HepG2 (cell line): ENCODE data around the gene AKTIP. TPM values are rescaled to one million over a fixed set of nuclear protein-coding genes. Genes with fewer than 3 reads are reported as not detected.

ENCODE experiments used
- ATAC-seq: fragments of 200-7000 bp; cut with Tn5 transposase; 3 replicates; pipeline ENCODE4 v1.9.1; 2020; ENCODE audit warnings: mild to moderate bottlenecking, moderate library complexity
- BruUV-seq: library from RNA; stranded (reverse); fragments of 400-500 nt; replicated peaks from 2 replicates; lab custom pipeline; 2021; lab: Mats Ljungman, UMichigan
- CTCF ChIA-PET: fragments of 300-600 bp; formaldehyde crosslinking; extraction: SDS; loops from one replicate; lab custom pipeline; 2021; ENCODE audit warnings: low total read pairs, inconsistent platforms, low intra/inter-chr PET ratio; lab: Yijun Ruan, JAX
- POLR2A ChIA-PET: fragments of 350-600 bp; sonication (Branson Sonifier 250); formaldehyde crosslinking; loops from one replicate; lab custom pipeline; 2020; ENCODE audit warnings: antibody characterized with exemption, inconsistent platforms; lab: Yijun Ruan, JAX
- DNase-seq: peaks from one replicate; pipeline ENCODE4 v3.0.0-alpha.2; 2015; ENCODE audit warnings: low spot score
- FAIRE-seq: peaks from 3 replicates; lab custom pipeline; 2011; peaks lifted over from hg19 to GRCh38; lab: Jason Lieb, UNC
- H2AFZ ChIP-seq: one replicate; pipeline ENCODE4 v1.6.1; 2011; ENCODE audit warnings: low read length, inconsistent platforms
- H3K27ac ChIP-seq: fragments of 300-600 bp; 3 replicates; pipeline ENCODE4 v1.8.0; 2011; ENCODE audit warnings: mixed run types, mild to moderate bottlenecking, mixed read lengths, low read length, inconsistent platforms; ENCODE audit not compliant: insufficient read depth; ENCODE audit errors: extremely low read length
- H3K27me3 ChIP-seq, 2 experiments: fragments of 200-600 bp in 1 of 2; 2 replicates in 1 of 2; 3 replicates in 1 of 2; pipeline versions ENCODE4 v1.6.0 to v1.8.0; 2011; ENCODE audit warnings: low read length in 2 of 2, mild to moderate bottlenecking in 2 of 2, moderate library complexity in 2 of 2, inconsistent platforms in 1 of 2; ENCODE audit not compliant: insufficient read depth in 2 of 2, control insufficient read depth in 1 of 2
- H3K36me3 ChIP-seq, 2 experiments: fragments of 200-600 bp in 1 of 2; replicated peaks in 1 of 2; 2 replicates in 1 of 2; 3 replicates in 1 of 2; pipeline versions ENCODE4 v1.5.1 to v1.8.0; 2011; ENCODE audit warnings: low read length in 2 of 2, inconsistent platforms in 1 of 2; ENCODE audit not compliant: insufficient read depth in 2 of 2, control insufficient read depth in 1 of 2
- H3K4me1 ChIP-seq: 2 replicates; pipeline ENCODE4 v1.5.1; 2012; ENCODE audit warnings: low read length, inconsistent platforms; ENCODE audit not compliant: insufficient read depth
- H3K4me2 ChIP-seq: 2 replicates; pipeline ENCODE4 v1.6.0; 2011; ENCODE audit warnings: low read depth, low read length, inconsistent platforms
- H3K4me3 ChIP-seq, 3 experiments: fragments of 200-600 bp in 1 of 3; sonication (generic), shearing (Covaris generic) in 1 of 3; replicated peaks in 1 of 3; 2 replicates each; pipeline ENCODE4 v1.5.1; 2011 to 2016; ENCODE audit warnings: low read length in 3 of 3, inconsistent platforms in 2 of 3, low read depth in 2 of 3, mild to moderate bottlenecking in 2 of 3, control low read depth in 1 of 3, mixed read lengths in 1 of 3; ENCODE audit not compliant: insufficient read depth in 1 of 3
- H3K79me2 ChIP-seq: one replicate; pipeline ENCODE4 v1.6.1; 2011; ENCODE audit warnings: low read length, inconsistent platforms; ENCODE audit not compliant: insufficient read depth
- H3K9ac ChIP-seq: 2 replicates; pipeline ENCODE4 v1.6.0; 2011; ENCODE audit warnings: mild to moderate bottlenecking, low read depth, low read length, inconsistent platforms; ENCODE audit not compliant: insufficient read depth
- H3K9me3 ChIP-seq: 2 replicates; pipeline ENCODE4 v1.5.1; 2012; ENCODE audit warnings: mild to moderate bottlenecking, low read length
- H4K20me1 ChIP-seq: 2 replicates; pipeline ENCODE4 v1.6.0; 2011; ENCODE audit warnings: inconsistent platforms, mild to moderate bottlenecking, low read length, moderate library complexity; ENCODE audit not compliant: insufficient read depth
- ARNTL ChIP-seq: sonication (generic); formaldehyde crosslinking; IDR thresholded peaks from 2 replicates; pipeline ENCODE4 v1.4.0; 2020; ENCODE audit warnings: mild to moderate bottlenecking, missing genetic modification reagents
- CHD4 ChIP-seq: fragments of 200-600 bp; sonication (generic); IDR thresholded peaks from 2 replicates; pipeline ENCODE4 v1.7.0; 2017; ENCODE audit warnings: mild to moderate bottlenecking, low read length, borderline replicate concordance
- FOSL1 ChIP-seq: sonication (generic); formaldehyde crosslinking; IDR thresholded peaks from 2 replicates; pipeline ENCODE4 v1.9.0; 2021; ENCODE audit warnings: missing genetic modification reagents, borderline replicate concordance
- HNF4G ChIP-seq, 2 experiments: sonication (generic) in 1 of 2; formaldehyde crosslinking in 1 of 2; IDR thresholded peaks; 2 replicates each; pipeline versions ENCODE4 v1.4.0 to v1.6.1; 2011 to 2020; ENCODE audit warnings: borderline replicate concordance in 2 of 2, low read depth in 2 of 2, mild to moderate bottlenecking in 2 of 2, low read length in 1 of 2, missing genetic modification reagents in 1 of 2, moderate library complexity in 1 of 2
- MLLT10 ChIP-seq: sonication (generic); formaldehyde crosslinking; IDR thresholded peaks from 2 replicates; pipeline ENCODE4 v1.4.0; 2020; ENCODE audit warnings: missing genetic modification reagents
- MTF1 ChIP-seq: sonication (generic); formaldehyde crosslinking; IDR thresholded peaks from 2 replicates; pipeline ENCODE4 v1.5.0; 2020; ENCODE audit warnings: missing genetic modification reagents
- NFIB ChIP-seq: sonication (generic); formaldehyde crosslinking; IDR thresholded peaks from 2 replicates; pipeline ENCODE4 v1.9.0; 2021; ENCODE audit warnings: missing genetic modification reagents, mild to moderate bottlenecking, borderline replicate concordance
- NFRKB ChIP-seq: fragments of 450-650 bp; IDR thresholded peaks from 2 replicates; pipeline ENCODE4 v1.6.1; 2017
- NKX3-1 ChIP-seq: sonication (generic); formaldehyde crosslinking; IDR thresholded peaks from 2 replicates; pipeline ENCODE4 v1.5.0; 2020; ENCODE audit warnings: missing genetic modification reagents
- SIN3A ChIP-seq: IDR thresholded peaks from 2 replicates; pipeline ENCODE4 v1.6.1; 2011; ENCODE audit warnings: low read depth, mild to moderate bottlenecking, control low read depth, low read length, borderline replicate concordance
- SOX5 ChIP-seq: IDR thresholded peaks from 2 replicates; pipeline ENCODE4 v1.6.1; 2016; ENCODE audit warnings: borderline replicate concordance
- TCF7 ChIP-seq: sonication (generic); IDR thresholded peaks from 2 replicates; pipeline ENCODE4 v1.6.1; 2016; ENCODE audit warnings: antibody characterized with exemption, low read depth
- ZFP36 ChIP-seq: fragments of 150-350 bp; IDR thresholded peaks from 2 replicates; pipeline ENCODE4 v1.6.1; 2018; ENCODE audit warnings: borderline replicate concordance, low read length, low read depth; ENCODE audit not compliant: partially characterized antibody
- ZNF230 ChIP-seq: sonication (generic); formaldehyde crosslinking; IDR thresholded peaks from 2 replicates; pipeline ENCODE4 v1.4.0; 2020; ENCODE audit warnings: mild to moderate bottlenecking, missing genetic modification reagents
- ZNF253 ChIP-seq: sonication (generic); formaldehyde crosslinking; IDR thresholded peaks from 2 replicates; pipeline ENCODE4 v1.8.0; 2022; ENCODE audit warnings: mild to moderate bottlenecking, missing genetic modification reagents, borderline replicate concordance
- ZNF546 ChIP-seq: sonication (generic); formaldehyde crosslinking; conservative IDR thresholded peaks from 2 replicates; pipeline ENCODE4 v1.8.1; 2023; ENCODE audit warnings: mild to moderate bottlenecking, missing genetic modification reagents
- ZNF644 ChIP-seq: IDR thresholded peaks from 2 replicates; pipeline ENCODE4 v1.6.1; 2016; ENCODE audit warnings: low read depth
- ZNF850 ChIP-seq: sonication (generic); formaldehyde crosslinking; conservative IDR thresholded peaks from 2 replicates; pipeline ENCODE4 v1.9.0; 2021; ENCODE audit warnings: mild to moderate bottlenecking, missing genetic modification reagents
- ZSCAN22 ChIP-seq: sonication (generic); formaldehyde crosslinking; IDR thresholded peaks from 2 replicates; pipeline ENCODE4 v1.4.0; 2020; ENCODE audit warnings: mild to moderate bottlenecking, missing genetic modification reagents
- WGBS: methylation state at CpG from one replicate; pipeline ENCODE4 v1.1.6; 2017; ENCODE audit warnings: low lambda C conversion rate; 5-methylcytosine and 5-hydroxymethylcytosine counted together
- in situ Hi-C: cut with HindIII; loops from 2 replicates; pipeline ENCODE4 v1.10.0; 2017; ENCODE audit warnings: low pct_unique_long_range_greater_than_20kb; ENCODE audit not compliant: extremely low pct_ligation_motif_present
- intact Hi-C: fragments of 100-400 bp; cut with micrococcal nuclease; formaldehyde crosslinking; loops from one replicate; pipeline ENCODE4 v1.10.0; 2022; ENCODE audit not compliant: unreplicated experiment
- polyA plus RNA-seq, 8 experiments: library from polyadenylated mRNA; depleted of rRNA in 3 of 8; stranded (reverse) in 7 of 8; unstranded in 1 of 8; fragments of >200 nt; fragmentation: Illumina TruSeq in 4 of 8; extraction: Trizol in 4 of 8; gene quantifications; 2 replicates each; pipeline versions ENCODE4 v1.2.1 to v1.2.3, GENCODE V29; 2011 to 2016; ENCODE audit warnings: low read depth in 4 of 8, missing spikeins in 1 of 8, mixed read lengths in 1 of 8; ENCODE audit not compliant: insufficient read depth in 1 of 8
- total RNA-seq, 5 experiments: library from RNA; depleted of rRNA; stranded (reverse); fragments of >200 nt; fragmentation: Illumina TruSeq; extraction: Trizol; gene quantifications; 2 replicates each; pipeline ENCODE4 v1.2.3, GENCODE V29; 2016; ENCODE audit warnings: low read depth in 1 of 5
- TF ChIP-seq, protein P1 (sequence below): sonication (generic); formaldehyde crosslinking; IDR thresholded peaks from 2 replicates; pipeline ENCODE4 v1.5.0; 2020; ENCODE audit warnings: missing genetic modification reagents
- TF ChIP-seq, protein P2 (sequence below): sonication (generic); formaldehyde crosslinking; IDR thresholded peaks from 2 replicates; pipeline ENCODE4 v1.4.0; 2020; ENCODE audit warnings: mild to moderate bottlenecking, low read depth, missing genetic modification reagents
- TF ChIP-seq, protein P3 (sequence below): sonication (generic); formaldehyde crosslinking; IDR thresholded peaks from 2 replicates; pipeline ENCODE4 v1.5.0; 2020; ENCODE audit warnings: missing genetic modification reagents, mild to moderate bottlenecking, borderline replicate concordance
- TF ChIP-seq, protein P4 (sequence below): sonication (generic); formaldehyde crosslinking; IDR thresholded peaks from 2 replicates; pipeline ENCODE4 v1.8.0; 2022; ENCODE audit warnings: mild to moderate bottlenecking, missing genetic modification reagents, moderate library complexity

AKTIP gene
- total and polyA plus RNA-seq, 2 of the 13 experiments (the other 11 are each of a cell fraction or from before 2014, with no cell fraction given): 28.8 to 49.0 TPM

DNA sequence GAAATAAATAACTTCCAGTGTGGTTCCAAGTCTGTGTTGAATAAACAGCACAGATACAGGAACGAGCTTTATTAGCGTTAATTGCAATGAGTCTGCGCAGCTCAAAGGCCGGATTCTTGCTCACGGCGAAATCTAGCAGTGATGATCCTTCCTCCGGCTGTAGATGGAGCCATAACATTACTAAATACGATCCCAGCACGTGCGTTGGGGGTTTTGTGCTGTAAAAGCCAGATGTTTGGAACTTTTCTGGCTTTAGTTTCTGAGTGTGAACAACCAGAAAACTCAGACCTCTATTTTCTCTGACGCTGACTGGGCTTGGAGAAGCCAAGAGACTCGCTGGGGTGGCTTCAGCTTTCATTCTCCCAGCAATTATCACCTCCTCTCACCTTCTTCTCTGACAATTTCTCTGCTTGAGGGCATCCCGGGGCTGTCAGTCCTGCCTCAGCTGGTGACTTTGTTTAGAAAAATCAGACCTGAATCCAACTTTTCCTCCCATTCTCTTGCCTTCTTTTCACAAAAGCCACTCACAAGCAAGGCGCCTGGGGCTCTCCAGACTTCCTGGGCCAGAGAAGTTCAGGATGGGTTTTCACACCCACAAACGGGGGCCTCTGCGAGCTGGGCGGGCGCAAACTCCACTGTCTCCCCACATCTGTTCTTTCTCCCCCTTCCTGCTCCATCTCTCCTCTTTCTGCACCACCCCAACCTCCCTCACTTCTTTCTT, 47.1 kb upstream of the AKTIP start:
- Histone ChIP-seq H3K27ac (no peak overlapping the region), H3K4me1 (peaks cover 26% of the 10 kb centered on the region), H3K4me3 (no peak overlapping the region), H3K9me3 (no peaks in the 10 kb centered on the region), H3K79me2 (no peaks in the 10 kb centered on the region), H3K9ac (no peak overlapping the region), H4K20me1 (no peaks in the 10 kb centered on the region), H2AFZ (peak overlapping the region; percentile 52), H3K27me3 (peaks cover 0 to 25% of the 10 kb centered on the region in 2 experiments), H3K36me3 (no peaks in the 10 kb centered on the region), H3K4me2 (peak overlapping the region; percentile 49)
- POLR2A ChIA-PET: interaction anchor here (0.9 to 1.2 kb wide), 2 partner anchors 38 to 46 kb away, joined by 4 to 5 read pairs; no protein-coding TSS in a partner anchor
- WGBS: 22% methylated on average over 18 of the region's 18 CpGs
- CTCF ChIA-PET: interaction anchor here (1.0 to 1.4 kb wide), 4 partner anchors 396 to 1708 kb away, joined by 3 to 5 read pairs (median 3); no protein-coding TSS in a partner anchor
- ATAC-seq: peak; percentile 83
- intact Hi-C loops (loop anchor here (1.0 to 10.0 kb wide), 6 partner anchors 225 to 1708 kb away; partner anchors contain the start of gene IRX3), in situ Hi-C loops (loop anchor here (10.0 kb wide), 1 partner anchor 1705 kb away; no protein-coding TSS in a partner anchor)
- FAIRE-seq: peak; percentile 87
- no TSS peak for BruUV-seq
- peak; percentile 69 for DNase-seq
- TF ChIP-seq SOX5 (CRISPR knock-in tag) (peak; percentile 44; the same call in 1 of the 2 replicates), MLLT10 (no peak), NFIB (no peak), TCF7 (no peak), CHD4 (no peak), ARNTL (CRISPR knock-in tag) (no peak; the same call in none of the 2 replicates), ZNF230 (CRISPR knock-in tag) (no peak), ZNF253 (CRISPR knock-in tag) (no peak), ZNF644 (no peak), HNF4G (IDR thresholded peaks at IDR 0.05; ENCODE audit: borderline replicate concordance, low read depth, low read length) (no peak), HNF4G (CRISPR knock-in tag; IDR thresholded peaks at IDR 0.05; ENCODE audit: borderline replicate concordance, low read depth) (no peak), ZFP36 (no peak), MTF1 (CRISPR knock-in tag) (no peak), NFRKB (no peak), ZSCAN22 (CRISPR knock-in tag) (no peak), ZNF546 (CRISPR knock-in tag) (no peak), SIN3A (no peak), NKX3-1 (no peak), FOSL1 (CRISPR knock-in tag) (no peak), ZNF850 (CRISPR knock-in tag) (no peak)
- TF ChIP-seq, protein P1, sequence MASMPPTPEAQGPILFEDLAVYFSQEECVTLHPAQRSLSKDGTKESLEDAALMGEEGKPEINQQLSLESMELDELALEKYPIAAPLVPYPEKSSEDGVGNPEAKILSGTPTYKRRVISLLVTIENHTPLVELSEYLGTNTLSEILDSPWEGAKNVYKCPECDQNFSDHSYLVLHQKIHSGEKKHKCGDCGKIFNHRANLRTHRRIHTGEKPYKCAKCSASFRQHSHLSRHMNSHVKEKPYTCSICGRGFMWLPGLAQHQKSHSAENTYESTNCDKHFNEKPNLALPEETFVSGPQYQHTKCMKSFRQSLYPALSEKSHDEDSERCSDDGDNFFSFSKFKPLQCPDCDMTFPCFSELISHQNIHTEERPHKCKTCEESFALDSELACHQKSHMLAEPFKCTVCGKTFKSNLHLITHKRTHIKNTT: no peak
- TF ChIP-seq, protein P2, sequence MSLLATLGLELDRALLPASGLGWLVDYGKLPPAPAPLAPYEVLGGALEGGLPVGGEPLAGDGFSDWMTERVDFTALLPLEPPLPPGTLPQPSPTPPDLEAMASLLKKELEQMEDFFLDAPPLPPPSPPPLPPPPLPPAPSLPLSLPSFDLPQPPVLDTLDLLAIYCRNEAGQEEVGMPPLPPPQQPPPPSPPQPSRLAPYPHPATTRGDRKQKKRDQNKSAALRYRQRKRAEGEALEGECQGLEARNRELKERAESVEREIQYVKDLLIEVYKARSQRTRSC (CRISPR knock-in tag): peak; percentile 53; the same call in 1 of the 2 replicates
- TF ChIP-seq, protein P3, sequence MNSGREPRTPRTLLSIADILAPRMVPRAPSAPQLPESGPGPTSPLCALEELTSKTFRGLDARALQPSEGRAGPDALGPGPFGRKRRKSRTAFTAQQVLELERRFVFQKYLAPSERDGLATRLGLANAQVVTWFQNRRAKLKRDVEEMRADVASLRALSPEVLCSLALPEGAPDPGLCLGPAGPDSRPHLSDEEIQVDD (CRISPR knock-in tag): no peak
- TF ChIP-seq, protein P4, sequence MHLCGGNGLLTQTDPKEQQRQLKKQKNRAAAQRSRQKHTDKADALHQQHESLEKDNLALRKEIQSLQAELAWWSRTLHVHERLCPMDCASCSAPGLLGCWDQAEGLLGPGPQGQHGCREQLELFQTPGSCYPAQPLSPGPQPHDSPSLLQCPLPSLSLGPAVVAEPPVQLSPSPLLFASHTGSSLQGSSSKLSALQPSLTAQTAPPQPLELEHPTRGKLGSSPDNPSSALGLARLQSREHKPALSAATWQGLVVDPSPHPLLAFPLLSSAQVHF: no peak
